ENCODE results near the gene HMCES.

GRCh38 chr3:129305592-129306091, 27.0 kb downstream of the HMCES start:
- TF ChIP-seq, protein P1, sequence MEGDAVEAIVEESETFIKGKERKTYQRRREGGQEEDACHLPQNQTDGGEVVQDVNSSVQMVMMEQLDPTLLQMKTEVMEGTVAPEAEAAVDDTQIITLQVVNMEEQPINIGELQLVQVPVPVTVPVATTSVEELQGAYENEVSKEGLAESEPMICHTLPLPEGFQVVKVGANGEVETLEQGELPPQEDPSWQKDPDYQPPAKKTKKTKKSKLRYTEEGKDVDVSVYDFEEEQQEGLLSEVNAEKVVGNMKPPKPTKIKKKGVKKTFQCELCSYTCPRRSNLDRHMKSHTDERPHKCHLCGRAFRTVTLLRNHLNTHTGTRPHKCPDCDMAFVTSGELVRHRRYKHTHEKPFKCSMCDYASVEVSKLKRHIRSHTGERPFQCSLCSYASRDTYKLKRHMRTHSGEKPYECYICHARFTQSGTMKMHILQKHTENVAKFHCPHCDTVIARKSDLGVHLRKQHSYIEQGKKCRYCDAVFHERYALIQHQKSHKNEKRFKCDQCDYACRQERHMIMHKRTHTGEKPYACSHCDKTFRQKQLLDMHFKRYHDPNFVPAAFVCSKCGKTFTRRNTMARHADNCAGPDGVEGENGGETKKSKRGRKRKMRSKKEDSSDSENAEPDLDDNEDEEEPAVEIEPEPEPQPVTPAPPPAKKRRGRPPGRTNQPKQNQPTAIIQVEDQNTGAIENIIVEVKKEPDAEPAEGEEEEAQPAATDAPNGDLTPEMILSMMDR (IDR thresholded peaks at IDR 0.05): peak in 1 of 3 experiments; percentile 14
- TF ChIP-seq POLR2AphosphoS5 (IDR thresholded peaks at IDR 0.05): peak; percentile 82 to 89
